ENCODE results near the gene USP34.

DNA sequence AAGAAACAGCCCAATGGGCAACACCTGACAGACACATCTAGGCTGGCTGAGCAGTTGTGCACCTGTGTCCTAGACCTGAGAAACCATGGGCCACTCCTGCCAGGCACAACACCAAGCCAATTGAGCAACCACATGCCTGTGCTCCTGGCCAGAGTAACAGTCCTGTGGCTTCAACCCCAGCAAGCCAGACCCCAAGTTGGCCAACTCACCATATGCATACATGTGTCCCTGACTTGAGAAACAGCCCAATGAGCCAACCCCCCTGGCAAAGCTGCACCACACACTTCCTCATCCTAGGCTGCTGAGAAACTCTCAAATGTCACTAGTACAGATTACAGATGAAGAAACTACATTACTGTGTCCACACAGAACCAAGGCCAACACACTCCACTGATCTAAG lies 36.6 kb downstream of the USP34 start:
- TF ChIP-seq, protein P1, sequence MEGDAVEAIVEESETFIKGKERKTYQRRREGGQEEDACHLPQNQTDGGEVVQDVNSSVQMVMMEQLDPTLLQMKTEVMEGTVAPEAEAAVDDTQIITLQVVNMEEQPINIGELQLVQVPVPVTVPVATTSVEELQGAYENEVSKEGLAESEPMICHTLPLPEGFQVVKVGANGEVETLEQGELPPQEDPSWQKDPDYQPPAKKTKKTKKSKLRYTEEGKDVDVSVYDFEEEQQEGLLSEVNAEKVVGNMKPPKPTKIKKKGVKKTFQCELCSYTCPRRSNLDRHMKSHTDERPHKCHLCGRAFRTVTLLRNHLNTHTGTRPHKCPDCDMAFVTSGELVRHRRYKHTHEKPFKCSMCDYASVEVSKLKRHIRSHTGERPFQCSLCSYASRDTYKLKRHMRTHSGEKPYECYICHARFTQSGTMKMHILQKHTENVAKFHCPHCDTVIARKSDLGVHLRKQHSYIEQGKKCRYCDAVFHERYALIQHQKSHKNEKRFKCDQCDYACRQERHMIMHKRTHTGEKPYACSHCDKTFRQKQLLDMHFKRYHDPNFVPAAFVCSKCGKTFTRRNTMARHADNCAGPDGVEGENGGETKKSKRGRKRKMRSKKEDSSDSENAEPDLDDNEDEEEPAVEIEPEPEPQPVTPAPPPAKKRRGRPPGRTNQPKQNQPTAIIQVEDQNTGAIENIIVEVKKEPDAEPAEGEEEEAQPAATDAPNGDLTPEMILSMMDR (IDR thresholded peaks at IDR 0.05; ENCODE audit: low read depth, low read length, missing input control), result no peak
- TF ChIP-seq TAF1 (conservative IDR thresholded peaks at IDR 0.05), result no peak
- no peak for TF ChIP-seq RAD21 (IDR thresholded peaks at IDR 0.05)
- no peak for TF ChIP-seq JUND (IDR thresholded peaks at IDR 0.05)
- TF ChIP-seq EGR1 (IDR thresholded peaks at IDR 0.05; ENCODE audit: low read depth in 2 of 2), result no peak
- no peak for TF ChIP-seq YY1 (IDR thresholded peaks at IDR 0.05)
- no peak for TF ChIP-seq GABPA (IDR thresholded peaks at IDR 0.05 in 1 of 2, conservative IDR thresholded peaks at IDR 0.05 in 1 of 2)
- TF ChIP-seq HNF4A (conservative IDR thresholded peaks at IDR 0.05), result no peak
- TF ChIP-seq SP1 (IDR thresholded peaks at IDR 0.05), result no peak
- no peak for TF ChIP-seq RXRA (IDR thresholded peaks at IDR 0.05)
- TF ChIP-seq, protein P2, sequence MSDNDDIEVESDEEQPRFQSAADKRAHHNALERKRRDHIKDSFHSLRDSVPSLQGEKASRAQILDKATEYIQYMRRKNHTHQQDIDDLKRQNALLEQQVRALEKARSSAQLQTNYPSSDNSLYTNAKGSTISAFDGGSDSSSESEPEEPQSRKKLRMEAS (IDR thresholded peaks at IDR 0.05), result no peak
- no peak for TF ChIP-seq ZBTB33 (IDR thresholded peaks at IDR 0.05)
- TF ChIP-seq REST (IDR thresholded peaks at IDR 0.05), result no peak

Data from liver (tissue), 3 donors.